Retinal pigment epithelial cell (primary cell): ENCODE measurements around the gene CCDC183.
"Not testable (repeated sequence)": the region's sequence is repeated elsewhere in the genome, so short reads cannot be mapped to it uniquely, and the experiment has no call there.

Experiments
- DNase-seq: peaks from one replicate; pipeline ENCODE4 v3.0.0-alpha.2; 2010; ENCODE audit warnings: low read depth
- H3K4me3 ChIP-seq: 2 replicates; pipeline ENCODE4 v1.5.1; 2011; ENCODE audit warnings: mild to moderate bottlenecking, low read length, control low read depth, moderate library complexity
- CTCF ChIP-seq: conservative IDR thresholded peaks from 2 replicates; pipeline ENCODE4 v1.5.1; 2011; ENCODE audit warnings: low read depth, low read length, control low read depth, inconsistent platforms

CCDC183 gene

GRCh38 chr9:136775191-136775590 lies 20.9 kb upstream of the CCDC183 start:
- H3K4me3 ChIP-seq, result no peak overlapping the region
- no peak for TF ChIP-seq CTCF
- DNase-seq, result no peak

- no peak for DNase-seq
- TF ChIP-seq CTCF, result no peak
- H3K4me3 ChIP-seq, result no peak overlapping the region
These were observed 19.2 kb upstream of the CCDC183 start for GRCh38 chr9:136776947-136777346.

- H3K4me3 ChIP-seq, result no peak overlapping the region
- DNase-seq, result no peak
- no peak for TF ChIP-seq CTCF
These were observed 18.8 kb upstream of the CCDC183 start for GRCh38 chr9:136777359-136777758.

GRCh38 chr9:136779808-136780207 lies 16.3 kb upstream of the CCDC183 start:
- H3K4me3 ChIP-seq, result no peak overlapping the region
- DNase-seq, result no peak
- peak; percentile 17 for TF ChIP-seq CTCF

GRCh38 chr9:136782452-136782851 lies 13.7 kb upstream of the CCDC183 start:
- DNase-seq, result no peak
- no peak overlapping the region for H3K4me3 ChIP-seq
- no peak for TF ChIP-seq CTCF

GRCh38 chr9:136784249-136784996 lies 11.7 kb upstream of the CCDC183 start:
- no peak for DNase-seq
- no peak overlapping the region for H3K4me3 ChIP-seq
- TF ChIP-seq CTCF, result peak; percentile 12

- no peak for DNase-seq
- no peak overlapping the region for H3K4me3 ChIP-seq
- no peak for TF ChIP-seq CTCF
These were observed 11.2 kb upstream of the CCDC183 start for GRCh38 chr9:136784997-136785361.

- H3K4me3 ChIP-seq, DNase-seq: not testable (repeated sequence)
These were observed 10.4 kb upstream of the CCDC183 start for GRCh38 chr9:136785565-136786355.
